Measurements from ENCODE around the gene GLIPR1.

DNA sequence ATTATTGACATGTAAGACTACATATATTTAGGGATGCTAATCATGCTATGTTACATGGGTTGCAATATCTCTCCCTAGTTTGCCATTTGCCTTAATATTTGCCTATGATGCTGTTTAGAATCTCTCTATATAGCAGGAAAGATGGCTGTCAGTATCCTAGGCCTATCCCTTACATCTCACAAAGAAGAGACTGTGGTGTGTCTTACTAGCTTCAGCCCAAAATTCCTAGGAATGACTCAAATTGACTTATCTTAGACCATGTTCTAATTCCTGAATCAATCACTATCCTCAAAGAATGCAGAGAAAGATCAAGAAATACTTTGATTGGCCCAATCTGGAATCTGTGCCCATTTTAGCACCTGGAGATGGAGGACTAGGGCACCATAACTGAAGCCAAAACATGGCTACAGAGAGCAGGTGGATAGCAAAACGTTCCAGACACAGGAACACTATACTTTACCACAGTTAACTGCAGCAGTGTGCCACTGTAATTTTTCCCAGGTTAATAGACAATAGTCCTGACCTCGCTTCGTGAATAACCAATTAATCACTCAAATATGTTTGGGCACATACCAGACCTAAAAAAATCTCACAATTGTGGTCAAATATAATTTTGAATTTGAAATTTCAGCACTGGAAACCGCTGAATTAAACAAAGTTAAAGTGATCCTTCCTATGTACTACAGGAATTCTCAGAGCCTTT, 32.7 kb upstream of the GLIPR1 start:
- TF ChIP-seq POLR2AphosphoS5 (IDR thresholded peaks at IDR 0.05; ENCODE audit: low read length) (no peak), NBN (IDR thresholded peaks at IDR 0.05) (no peak), CTCF (IDR thresholded peaks at IDR 0.05 in 2 of 3, conservative IDR thresholded peaks at IDR 0.05 in 1 of 3; ENCODE audit: control insufficient read depth in 2 of 3, extremely low read depth in 1 of 3, insufficient read depth in 1 of 3, low read depth in 3 of 3, low read length in 3 of 3) (no peak), ZNF384 (IDR thresholded peaks at IDR 0.05; ENCODE audit: borderline replicate concordance, low read depth, low read length) (no peak), POLR2AphosphoS2 (IDR thresholded peaks at IDR 0.05; ENCODE audit: low read depth, low read length) (no peak), POLR2A (IDR thresholded peaks at IDR 0.05; ENCODE audit: low read depth, low read length) (no peak), BHLHE40 (IDR thresholded peaks at IDR 0.05; ENCODE audit: borderline replicate concordance in 1 of 2, low read depth in 2 of 2, low read length in 1 of 2) (no peak), SUZ12 (IDR thresholded peaks at IDR 0.05; ENCODE audit: unreplicated experiment) (no peak), TBL1XR1 (IDR thresholded peaks at IDR 0.05; ENCODE audit: low read depth, low read length) (no peak), BRCA1 (IDR thresholded peaks at IDR 0.05; ENCODE audit: low read depth, low read length) (no peak), TARDBP (IDR thresholded peaks at IDR 0.05; ENCODE audit: borderline replicate concordance) (no peak), CHD1 (IDR thresholded peaks at IDR 0.05; ENCODE audit: low read depth, low read length) (no peak)
- TF ChIP-seq, protein P1, sequence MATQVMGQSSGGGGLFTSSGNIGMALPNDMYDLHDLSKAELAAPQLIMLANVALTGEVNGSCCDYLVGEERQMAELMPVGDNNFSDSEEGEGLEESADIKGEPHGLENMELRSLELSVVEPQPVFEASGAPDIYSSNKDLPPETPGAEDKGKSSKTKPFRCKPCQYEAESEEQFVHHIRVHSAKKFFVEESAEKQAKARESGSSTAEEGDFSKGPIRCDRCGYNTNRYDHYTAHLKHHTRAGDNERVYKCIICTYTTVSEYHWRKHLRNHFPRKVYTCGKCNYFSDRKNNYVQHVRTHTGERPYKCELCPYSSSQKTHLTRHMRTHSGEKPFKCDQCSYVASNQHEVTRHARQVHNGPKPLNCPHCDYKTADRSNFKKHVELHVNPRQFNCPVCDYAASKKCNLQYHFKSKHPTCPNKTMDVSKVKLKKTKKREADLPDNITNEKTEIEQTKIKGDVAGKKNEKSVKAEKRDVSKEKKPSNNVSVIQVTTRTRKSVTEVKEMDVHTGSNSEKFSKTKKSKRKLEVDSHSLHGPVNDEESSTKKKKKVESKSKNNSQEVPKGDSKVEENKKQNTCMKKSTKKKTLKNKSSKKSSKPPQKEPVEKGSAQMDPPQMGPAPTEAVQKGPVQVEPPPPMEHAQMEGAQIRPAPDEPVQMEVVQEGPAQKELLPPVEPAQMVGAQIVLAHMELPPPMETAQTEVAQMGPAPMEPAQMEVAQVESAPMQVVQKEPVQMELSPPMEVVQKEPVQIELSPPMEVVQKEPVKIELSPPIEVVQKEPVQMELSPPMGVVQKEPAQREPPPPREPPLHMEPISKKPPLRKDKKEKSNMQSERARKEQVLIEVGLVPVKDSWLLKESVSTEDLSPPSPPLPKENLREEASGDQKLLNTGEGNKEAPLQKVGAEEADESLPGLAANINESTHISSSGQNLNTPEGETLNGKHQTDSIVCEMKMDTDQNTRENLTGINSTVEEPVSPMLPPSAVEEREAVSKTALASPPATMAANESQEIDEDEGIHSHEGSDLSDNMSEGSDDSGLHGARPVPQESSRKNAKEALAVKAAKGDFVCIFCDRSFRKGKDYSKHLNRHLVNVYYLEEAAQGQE (IDR thresholded peaks at IDR 0.05; ENCODE audit: low read depth, low read length) = no peak

All from GM12878 (cell line).